Rectal smooth muscle tissue (tissue), 1 donor: ENCODE measurements around the gene CLCNKB.
"Not testable (repeated sequence)": the region's sequence is repeated elsewhere in the genome, so short reads cannot be mapped to it uniquely, and the experiment has no call there.

Experiments used
- H3K27ac ChIP-seq: one replicate; pipeline ENCODE4 v1.7.0; 2013; ENCODE audit warnings: low read depth, low read length, inconsistent platforms
- H3K27me3 ChIP-seq: one replicate; pipeline ENCODE4 v1.7.0; 2013; ENCODE audit warnings: low read length; ENCODE audit not compliant: control insufficient read depth, insufficient read depth
- H3K36me3 ChIP-seq: one replicate; pipeline ENCODE4 v1.7.0; 2013; ENCODE audit warnings: low read length; ENCODE audit not compliant: control insufficient read depth, insufficient read depth
- H3K4me1 ChIP-seq: one replicate; pipeline ENCODE4 v1.7.0; 2013; ENCODE audit warnings: low read length; ENCODE audit not compliant: control insufficient read depth, insufficient read depth
- H3K4me3 ChIP-seq: one replicate; pipeline ENCODE4 v1.7.0; 2013; ENCODE audit warnings: low read length
- H3K9ac ChIP-seq: one replicate; pipeline ENCODE4 v1.7.0; 2013; ENCODE audit warnings: low read length

CLCNKB gene

DNA sequence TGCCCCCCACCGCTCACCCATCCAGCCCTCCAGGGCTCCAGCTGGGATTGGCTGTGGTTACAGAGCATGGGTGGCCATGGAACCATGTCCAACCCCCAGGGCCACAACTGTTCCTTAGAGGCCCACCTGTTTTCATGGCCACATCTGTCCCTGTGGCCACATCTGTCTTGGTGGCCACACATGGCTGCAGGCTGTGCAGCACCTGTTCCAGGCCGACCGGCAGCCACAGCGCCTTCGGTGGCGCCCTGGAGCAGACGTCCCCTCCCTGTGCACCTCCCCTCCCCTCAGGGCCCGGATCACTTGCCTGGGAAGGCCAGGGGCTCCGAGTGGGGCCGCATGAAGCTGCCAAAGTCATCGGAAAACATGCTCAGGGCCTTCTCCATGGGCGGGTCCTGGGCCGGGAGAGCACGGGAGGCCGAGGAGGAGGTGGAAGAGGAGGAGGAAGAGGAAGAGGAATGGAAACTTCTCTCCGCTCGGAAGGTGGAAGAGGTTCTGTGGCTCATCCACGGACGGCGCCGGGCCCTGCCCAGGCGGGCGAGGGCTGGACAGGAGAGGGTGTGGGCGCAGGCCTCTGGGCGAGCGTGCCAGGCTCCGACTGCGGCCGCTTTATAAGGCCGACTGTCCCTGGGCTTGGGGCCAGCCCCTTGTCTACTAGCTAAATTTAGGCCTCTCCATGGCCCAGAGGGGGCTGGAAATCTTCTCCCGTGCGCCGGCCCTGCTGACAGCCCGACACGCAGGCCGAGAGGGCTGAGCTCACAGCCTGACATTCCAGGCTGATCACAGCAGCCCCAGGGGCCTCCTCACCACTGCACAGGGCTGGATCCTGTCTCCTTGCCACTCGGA is 25.9 kb upstream of the CLCNKB start, which contains the start of gene HSPB7:
HSPB7 (minus strand) TSS at position 583 of the 843 bp plus-strand sequence; CDS start at position 503, 80 bp downstream.
- peak within 1 kb of the TSS; percentile 72 for H3K4me3 ChIP-seq
- peak within 1 kb of the TSS; percentile 96 for H3K9ac ChIP-seq
- peak within 1 kb of the TSS; percentile 99 for H3K27ac ChIP-seq
- no peaks in the 10 kb centered on the region for H3K27me3 ChIP-seq
- H3K4me1 ChIP-seq, result peaks cover 57% of the 10 kb centered on the region
- no peaks in the 10 kb centered on the region for H3K36me3 ChIP-seq

DNA sequence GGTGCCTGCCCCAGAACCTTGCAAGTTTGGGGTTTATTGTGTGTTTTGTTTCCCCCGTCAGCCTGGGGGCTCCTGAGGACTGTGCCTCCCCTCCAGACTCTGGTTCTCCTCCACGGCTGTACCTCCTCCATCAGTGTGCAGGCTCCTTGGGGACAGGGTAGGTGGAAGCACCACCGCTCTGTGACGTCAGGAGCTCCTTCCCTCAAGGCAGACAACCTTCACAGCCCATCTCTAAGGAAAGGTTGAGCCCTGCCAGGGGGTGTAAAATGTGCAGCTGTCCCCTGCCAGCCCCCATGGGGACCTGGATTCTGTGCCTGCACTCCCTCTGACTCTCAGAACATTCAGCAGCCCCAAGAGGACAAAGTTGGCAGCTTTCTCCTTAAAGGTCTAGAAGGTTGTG is 25.3 kb upstream of the CLCNKB start:
- H3K27me3 ChIP-seq, result no peaks in the 10 kb centered on the region
- H3K9ac ChIP-seq, result no peak overlapping the region
- peak overlapping the region; percentile 51 for H3K4me3 ChIP-seq
- H3K27ac ChIP-seq, result peak overlapping the region; percentile 99
- peaks cover 57% of the 10 kb centered on the region for H3K4me1 ChIP-seq
- no peaks in the 10 kb centered on the region for H3K36me3 ChIP-seq

DNA sequence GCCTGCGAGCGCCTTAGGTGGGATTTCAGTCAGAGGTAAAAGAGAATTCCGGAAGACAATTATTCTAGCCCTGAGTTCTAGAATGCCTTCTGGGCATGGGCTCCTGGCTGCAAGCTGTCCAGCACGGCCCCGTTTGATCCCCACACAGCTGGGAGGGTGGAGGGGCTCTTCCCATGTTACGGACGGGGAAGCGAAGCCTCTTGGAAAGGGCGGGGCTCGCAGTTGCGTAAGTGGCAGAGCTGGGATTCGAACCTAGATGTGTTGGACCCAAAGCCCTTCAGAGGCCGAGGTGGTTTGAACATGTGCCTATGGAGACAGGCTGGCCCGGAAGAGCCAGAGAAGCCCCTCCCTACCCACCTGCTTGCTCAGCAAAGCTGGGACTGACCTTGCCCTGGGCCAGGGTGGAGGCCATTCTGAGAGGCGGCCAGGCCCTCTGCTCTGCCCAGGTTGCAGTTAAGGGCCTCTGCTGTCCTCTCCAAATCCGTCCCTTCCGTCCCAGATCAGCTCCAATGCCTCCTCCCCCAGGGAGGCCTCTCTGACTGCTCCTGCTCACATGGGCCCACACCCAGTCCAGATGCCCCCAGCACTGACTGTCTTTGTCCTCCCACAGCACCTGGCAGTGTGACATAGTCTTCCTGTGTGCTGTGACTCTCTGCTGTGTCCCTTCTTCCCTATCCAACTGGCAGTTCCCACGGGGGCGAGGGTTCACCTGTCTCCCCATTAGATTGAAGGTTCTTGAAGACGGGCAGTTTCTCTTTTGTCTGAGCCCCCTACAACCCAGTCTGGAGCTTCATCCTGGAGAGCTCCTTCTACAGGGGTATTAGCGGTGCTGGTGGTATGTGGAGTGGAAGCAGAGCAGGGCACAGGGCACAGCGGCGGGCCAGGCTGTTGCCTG is 24.6 kb upstream of the CLCNKB start:
- H3K36me3 ChIP-seq, result no peaks in the 10 kb centered on the region
- H3K27ac ChIP-seq, result peak overlapping the region; percentile 99
- H3K4me1 ChIP-seq, result peaks cover 51% of the 10 kb centered on the region
- H3K27me3 ChIP-seq, result no peaks in the 10 kb centered on the region
- H3K9ac ChIP-seq, result peak overlapping the region; percentile 50
- H3K4me3 ChIP-seq, result no peak overlapping the region

DNA sequence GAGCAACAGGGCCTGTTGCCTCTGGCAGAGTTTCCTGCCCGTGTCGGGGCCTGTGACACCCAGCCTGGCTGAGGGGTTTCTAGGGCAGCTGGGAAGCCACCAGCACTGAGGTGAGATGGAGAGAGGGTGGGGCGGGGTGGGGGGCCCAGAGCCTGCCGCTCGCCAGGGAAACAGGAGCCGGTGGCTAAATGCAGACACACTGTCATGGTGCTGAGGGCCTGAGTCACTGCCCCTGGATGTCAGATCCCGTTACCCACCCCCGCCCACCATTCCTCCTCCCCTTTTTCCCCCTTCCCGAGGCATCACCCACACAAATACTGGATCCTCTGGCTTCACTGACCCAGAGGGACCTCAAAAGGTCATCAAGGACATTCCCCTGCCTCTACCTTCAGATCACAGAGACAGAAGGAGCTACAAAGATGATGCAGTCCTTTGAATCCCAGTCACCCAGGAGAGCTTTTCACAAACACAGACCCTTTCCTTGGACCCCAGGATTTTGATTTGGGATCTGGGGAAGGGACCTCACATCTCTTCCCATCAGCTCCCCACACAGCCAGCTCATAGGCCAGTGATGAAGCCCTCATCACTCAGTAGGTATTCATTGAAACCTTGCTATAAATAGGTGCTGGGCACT is 23.8 kb upstream of the CLCNKB start:
- Histone ChIP-seq H3K4me1 (peaks cover 47% of the 10 kb centered on the region), H3K36me3 (no peaks in the 10 kb centered on the region), H3K9ac (no peak overlapping the region), H3K27ac (peak overlapping the region; percentile 99), H3K27me3 (no peaks in the 10 kb centered on the region), H3K4me3 (no peak overlapping the region)

DNA sequence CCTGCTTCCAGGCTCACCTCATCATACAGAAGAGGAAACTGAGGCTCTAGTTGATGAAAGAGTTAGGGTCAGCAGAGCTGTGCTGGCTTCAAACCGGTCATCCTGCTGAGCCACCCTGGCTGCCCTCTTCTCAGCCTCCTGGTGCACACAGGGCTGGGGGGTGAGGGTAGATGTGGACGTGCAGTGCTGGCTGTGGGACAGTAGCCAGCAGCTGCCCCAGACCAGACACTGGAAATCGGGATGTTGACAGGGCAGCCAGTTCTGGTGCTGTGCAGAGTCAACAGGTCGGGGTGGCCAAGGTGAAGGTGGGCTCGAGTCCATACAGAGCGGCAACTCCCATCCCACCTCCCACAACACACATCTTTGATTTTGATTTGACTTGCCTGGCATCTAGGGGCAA is 23.3 kb upstream of the CLCNKB start:
- Histone ChIP-seq H3K27me3 (no peaks in the 10 kb centered on the region), H3K9ac (no peak overlapping the region), H3K4me3 (no peak overlapping the region), H3K27ac (peak overlapping the region; percentile 99), H3K4me1 (peaks cover 41% of the 10 kb centered on the region), H3K36me3 (no peaks in the 10 kb centered on the region)

DNA sequence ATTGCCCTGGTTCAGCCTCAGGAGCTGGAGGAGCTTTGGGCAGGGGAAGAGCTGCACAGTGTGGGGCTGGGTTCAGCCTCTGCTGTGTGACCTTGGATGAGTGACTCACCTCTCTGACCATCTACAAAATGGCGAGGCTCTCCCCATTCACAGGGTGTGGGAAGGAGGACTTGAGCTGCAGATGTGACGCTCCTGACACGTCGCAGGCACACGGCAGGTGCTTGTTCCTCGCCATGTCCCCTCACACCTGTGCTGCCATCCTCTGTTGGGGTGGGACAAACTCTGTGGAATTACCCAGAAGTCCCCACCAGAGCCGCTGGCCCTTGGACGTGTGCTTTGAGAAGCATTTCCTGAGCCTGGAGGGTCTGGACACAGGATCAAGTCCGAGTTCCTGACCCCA is 22.7 kb upstream of the CLCNKB start:
- peaks cover 37% of the 10 kb centered on the region for H3K4me1 ChIP-seq
- H3K9ac ChIP-seq, result not testable (repeated sequence)

DNA sequence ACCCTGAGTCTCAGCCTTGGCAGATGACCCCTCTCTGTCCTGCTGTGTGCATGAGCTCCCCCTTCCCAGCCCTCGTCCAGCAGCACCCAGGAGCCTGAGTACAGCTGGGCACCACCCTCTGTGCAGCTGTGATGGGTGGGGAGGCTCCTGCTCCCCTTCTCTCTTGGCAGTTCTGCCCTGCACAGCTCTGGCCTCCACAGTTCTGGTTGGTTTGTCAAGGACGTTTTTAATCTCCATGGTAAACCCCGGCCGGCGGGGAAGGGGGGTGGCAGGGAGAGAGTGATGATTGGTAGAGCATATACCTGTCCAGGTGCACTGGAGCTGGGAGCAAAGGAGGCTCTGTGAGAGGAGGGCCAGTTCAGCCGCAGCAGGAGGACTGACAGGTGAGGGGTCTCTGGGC is 21.9 kb upstream of the CLCNKB start, which contains the start of gene CLCNKA:
CLCNKA (plus strand) TSS at position 356 of the 400 bp plus-strand sequence. CDS start 584 bp downstream, outside the sequence.
- peaks cover 34% of the 10 kb centered on the region for H3K4me1 ChIP-seq
- no peak within 1 kb of the TSS for H3K4me3 ChIP-seq
- H3K27me3 ChIP-seq, result no peaks in the 10 kb centered on the region
- no peaks in the 10 kb centered on the region for H3K36me3 ChIP-seq
- H3K27ac ChIP-seq, result peak within 1 kb of the TSS; percentile 99
- no peak within 1 kb of the TSS for H3K9ac ChIP-seq

More for the DNA sequence above, 22.7 kb upstream of the CLCNKB start:
- H3K27ac ChIP-seq, result peak overlapping the region; percentile 99
- not testable (repeated sequence) for H3K36me3 ChIP-seq, H3K4me3 ChIP-seq, H3K27me3 ChIP-seq

DNA sequence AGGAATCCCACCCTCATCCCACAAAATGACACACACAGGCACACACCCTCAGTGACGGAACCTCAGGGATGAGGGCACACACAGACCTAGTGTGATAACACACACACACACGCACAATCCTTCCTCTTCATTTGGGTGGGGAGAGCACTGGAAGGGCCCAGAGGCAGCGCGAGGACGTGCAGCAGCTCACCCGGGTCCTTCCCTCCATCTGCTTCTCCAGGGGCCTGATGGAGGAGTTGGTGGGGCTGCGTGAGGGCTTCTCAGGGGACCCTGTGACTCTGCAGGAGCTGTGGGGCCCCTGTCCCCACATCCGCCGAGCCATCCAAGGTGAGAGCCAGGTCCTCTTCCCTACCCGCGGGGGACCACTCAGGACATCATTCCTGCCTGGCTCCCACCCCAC is 21.2 kb upstream of the CLCNKB start:
- Histone ChIP-seq H3K9ac (no peak overlapping the region), H3K4me1 (peaks cover 34% of the 10 kb centered on the region), H3K27ac (peak overlapping the region; percentile 19), H3K36me3 (no peaks in the 10 kb centered on the region), H3K27me3 (no peaks in the 10 kb centered on the region), H3K4me3 (no peak overlapping the region)

DNA sequence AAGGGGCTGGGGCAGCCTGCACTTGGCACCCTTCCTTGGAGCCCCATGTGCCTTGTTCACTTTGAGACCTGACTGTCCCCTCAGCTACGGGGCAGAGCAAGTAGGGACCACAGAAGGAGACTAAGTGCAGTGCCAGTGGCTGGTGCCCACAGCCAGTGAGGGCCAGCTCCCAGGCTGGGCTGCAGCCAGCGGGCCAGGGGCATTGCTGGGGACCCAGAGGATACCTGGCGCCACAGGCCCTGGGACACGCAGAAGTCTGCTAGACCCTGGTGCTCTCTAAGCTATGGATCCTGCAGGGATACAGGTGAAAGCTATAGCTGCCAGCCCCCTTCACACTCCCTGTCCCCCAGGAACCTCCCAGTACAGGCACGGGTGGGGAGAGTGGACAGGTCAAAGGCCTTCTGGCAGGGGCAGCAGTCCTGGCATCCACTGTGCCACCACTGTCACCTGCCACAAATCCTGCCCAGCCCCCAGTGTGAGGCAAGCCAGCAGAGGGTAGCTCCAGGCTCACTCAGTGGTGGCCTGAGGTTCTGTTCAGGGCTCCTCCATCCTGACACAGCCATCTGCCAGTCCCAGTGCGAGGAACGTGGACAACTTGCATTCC is 20.4 kb upstream of the CLCNKB start:
- Histone ChIP-seq H3K27me3 (no peaks in the 10 kb centered on the region), H3K4me1 (peaks cover 32% of the 10 kb centered on the region), H3K27ac (no peak overlapping the region), H3K9ac (no peak overlapping the region), H3K4me3 (no peak overlapping the region), H3K36me3 (no peaks in the 10 kb centered on the region)

DNA sequence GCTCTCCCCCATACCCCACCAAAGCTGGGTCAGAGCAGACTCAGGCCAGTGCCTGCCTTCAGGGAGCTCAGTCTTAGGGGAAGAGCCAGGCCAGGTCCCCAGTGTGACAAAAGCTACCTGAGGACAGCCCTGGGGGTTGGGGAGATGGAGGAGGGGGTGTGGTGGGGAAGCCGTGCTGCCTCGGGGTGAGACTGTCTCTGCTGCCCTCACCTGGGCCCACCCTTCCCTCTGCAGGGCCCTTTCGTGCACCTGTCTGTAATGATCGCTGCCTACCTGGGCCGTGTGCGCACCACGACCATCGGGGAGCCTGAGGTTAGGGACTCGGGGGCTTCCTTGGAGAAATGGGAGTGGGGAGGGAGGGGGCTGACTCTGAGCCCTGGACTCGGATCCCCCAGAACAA is 17.3 kb upstream of the CLCNKB start:
- not testable (repeated sequence) for H3K27ac ChIP-seq, H3K36me3 ChIP-seq, H3K4me3 ChIP-seq, H3K4me1 ChIP-seq, H3K9ac ChIP-seq, H3K27me3 ChIP-seq

DNA sequence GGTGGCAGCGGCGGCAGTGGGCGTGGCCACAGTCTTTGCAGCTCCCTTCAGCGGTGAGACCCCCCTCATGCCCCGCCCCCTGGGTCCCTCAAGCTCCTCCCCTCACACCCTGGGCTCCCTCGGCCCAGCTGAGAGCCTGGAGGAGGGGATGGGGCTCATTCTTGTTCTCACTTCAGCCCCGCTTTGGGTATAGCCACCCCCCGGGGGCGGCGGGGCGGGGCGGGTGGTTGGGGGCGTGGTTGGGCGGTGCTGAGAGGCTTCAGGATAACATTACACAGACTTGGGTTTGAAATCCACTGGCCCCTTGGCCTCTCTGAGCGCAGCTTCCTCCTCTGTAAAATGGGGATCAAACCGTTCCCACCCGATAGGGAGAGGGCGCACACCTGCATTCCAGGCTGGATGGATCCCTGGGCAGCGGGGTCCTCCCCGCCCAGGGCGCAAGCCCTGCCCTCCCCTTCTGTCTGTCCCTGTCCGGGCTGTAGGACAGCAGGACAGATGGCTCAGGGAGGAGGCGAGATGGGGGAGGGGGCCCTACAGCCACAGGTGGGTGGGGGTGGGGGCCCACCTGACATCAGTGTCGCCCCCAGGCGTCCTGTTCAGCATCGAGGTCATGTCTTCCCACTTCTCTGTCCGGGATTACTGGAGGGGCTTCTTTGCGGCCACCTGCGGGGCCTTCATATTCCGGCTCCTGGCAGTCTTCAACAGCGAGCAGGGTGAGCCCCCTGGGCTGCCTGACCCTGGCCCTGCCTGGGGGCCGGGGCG is 16.7 kb upstream of the CLCNKB start:
- peak overlapping the region; percentile 40 for H3K27ac ChIP-seq
- H3K9ac ChIP-seq, result peak overlapping the region; percentile 11

More for the DNA sequence above, 16.7 kb upstream of the CLCNKB start:
- Histone ChIP-seq H3K27me3 (no peaks in the 10 kb centered on the region), H3K36me3 (no peaks in the 10 kb centered on the region), H3K4me3 (peak overlapping the region; percentile 48), H3K4me1 (peaks cover 2% of the 10 kb centered on the region)
